Mammary epithelial cell (primary cell): ENCODE data around the gene CHST15.

ENCODE experiments used
- EZH2 ChIP-seq: IDR thresholded peaks from 2 replicates; pipeline ENCODE4 v1.6.1; 2012; ENCODE audit warnings: low read length, inconsistent platforms, borderline replicate concordance
- TF ChIP-seq, protein P1 (sequence below), 2 donors: IDR thresholded peaks in 1 of 2; conservative IDR thresholded peaks in 1 of 2; 2 replicates each; pipeline ENCODE4 v1.5.1; 2011 to 2012; ENCODE audit warnings: inconsistent platforms in 2 of 2, low read length in 2 of 2, mild to moderate bottlenecking in 2 of 2, control low read depth in 1 of 2, low read depth in 1 of 2; ENCODE audit not compliant: insufficient read depth in 1 of 2; ENCODE audit errors: extremely low read depth in 1 of 2

GRCh38 chr10:124104011-124104627 lies 10.7 kb upstream of the CHST15 start:
- TF ChIP-seq, protein P1, sequence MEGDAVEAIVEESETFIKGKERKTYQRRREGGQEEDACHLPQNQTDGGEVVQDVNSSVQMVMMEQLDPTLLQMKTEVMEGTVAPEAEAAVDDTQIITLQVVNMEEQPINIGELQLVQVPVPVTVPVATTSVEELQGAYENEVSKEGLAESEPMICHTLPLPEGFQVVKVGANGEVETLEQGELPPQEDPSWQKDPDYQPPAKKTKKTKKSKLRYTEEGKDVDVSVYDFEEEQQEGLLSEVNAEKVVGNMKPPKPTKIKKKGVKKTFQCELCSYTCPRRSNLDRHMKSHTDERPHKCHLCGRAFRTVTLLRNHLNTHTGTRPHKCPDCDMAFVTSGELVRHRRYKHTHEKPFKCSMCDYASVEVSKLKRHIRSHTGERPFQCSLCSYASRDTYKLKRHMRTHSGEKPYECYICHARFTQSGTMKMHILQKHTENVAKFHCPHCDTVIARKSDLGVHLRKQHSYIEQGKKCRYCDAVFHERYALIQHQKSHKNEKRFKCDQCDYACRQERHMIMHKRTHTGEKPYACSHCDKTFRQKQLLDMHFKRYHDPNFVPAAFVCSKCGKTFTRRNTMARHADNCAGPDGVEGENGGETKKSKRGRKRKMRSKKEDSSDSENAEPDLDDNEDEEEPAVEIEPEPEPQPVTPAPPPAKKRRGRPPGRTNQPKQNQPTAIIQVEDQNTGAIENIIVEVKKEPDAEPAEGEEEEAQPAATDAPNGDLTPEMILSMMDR (conservative IDR thresholded peaks at IDR 0.05 in 1 of 2, IDR thresholded peaks at IDR 0.05 in 1 of 2; ENCODE audit: extremely low read depth in 1 of 2, insufficient read depth in 1 of 2, low read depth in 1 of 2, low read length in 2 of 2), result no peak
- no peak for TF ChIP-seq EZH2
